ENCODE measurements around the gene FAM186B. TPM values are rescaled to one million over a fixed set of nuclear protein-coding genes. Genes with fewer than 3 reads are reported as not detected.
A peak's percentile ranks its signal among the peaks of the same experiment; 100 is the strongest.
"Not testable (repeated sequence)": the region's sequence is repeated elsewhere in the genome, so short reads cannot be mapped to it uniquely, and the experiment has no call there.

Gene FAM186B, protein sequence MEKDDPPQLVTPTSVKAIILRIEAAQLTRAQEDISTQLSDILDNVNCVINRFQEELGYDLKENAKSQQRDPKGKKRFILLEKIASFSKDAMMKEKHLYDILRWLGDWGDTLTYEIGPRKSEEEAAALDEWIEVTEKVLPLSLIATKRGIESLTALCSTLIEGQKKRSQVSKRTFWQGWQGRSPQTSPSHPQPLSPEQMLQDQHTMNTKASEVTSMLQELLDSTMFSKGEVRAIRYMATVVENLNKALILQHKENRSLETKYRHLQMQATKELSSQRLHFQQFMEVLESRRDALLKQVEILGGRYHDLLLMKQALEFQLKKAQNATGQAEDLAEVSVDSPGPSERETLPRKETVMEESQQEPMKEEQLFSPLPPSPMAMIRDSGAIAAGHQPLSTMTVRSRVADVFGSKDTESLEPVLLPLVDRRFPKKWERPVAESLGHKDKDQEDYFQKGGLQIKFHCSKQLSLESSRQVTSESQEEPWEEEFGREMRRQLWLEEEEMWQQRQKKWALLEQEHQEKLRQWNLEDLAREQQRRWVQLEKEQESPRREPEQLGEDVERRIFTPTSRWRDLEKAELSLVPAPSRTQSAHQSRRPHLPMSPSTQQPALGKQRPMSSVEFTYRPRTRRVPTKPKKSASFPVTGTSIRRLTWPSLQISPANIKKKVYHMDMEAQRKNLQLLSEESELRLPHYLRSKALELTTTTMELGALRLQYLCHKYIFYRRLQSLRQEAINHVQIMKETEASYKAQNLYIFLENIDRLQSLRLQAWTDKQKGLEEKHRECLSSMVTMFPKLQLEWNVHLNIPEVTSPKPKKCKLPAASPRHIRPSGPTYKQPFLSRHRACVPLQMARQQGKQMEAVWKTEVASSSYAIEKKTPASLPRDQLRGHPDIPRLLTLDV
- polyA plus RNA-seq (ENCODE audit: insufficient read length in 4 of 4), result 1 to 10 TPM in 2 of 4 donors, under 1 TPM in 2; 0.47 to 3.8 (median 2.1) TPM

DNA sequence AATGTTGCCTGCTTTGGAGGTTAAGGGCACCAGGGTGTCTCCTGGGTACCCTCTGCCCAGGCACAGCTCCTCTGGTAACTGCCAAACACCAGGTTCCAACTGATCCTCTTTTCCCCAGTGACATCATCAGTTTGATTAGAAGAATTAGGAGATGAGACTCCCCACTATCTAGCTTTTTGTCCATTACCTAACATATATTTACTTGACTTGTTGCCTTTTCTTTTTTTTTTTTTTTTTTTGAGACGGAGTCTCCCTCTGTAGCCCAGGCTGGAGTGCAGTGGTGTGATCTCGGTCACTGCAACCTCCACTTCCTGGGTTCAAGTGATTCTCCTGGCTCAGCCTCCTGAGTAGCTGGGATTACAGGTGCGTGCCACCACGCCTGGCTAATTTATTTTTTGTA lies at the start of gene FAM186B:
FAM186B (minus strand) TSS at position 101 of the 400 bp plus-strand sequence. CDS start 162 bp downstream, outside the sequence.
- not testable (repeated sequence) for DNase-seq (ENCODE audit: low read depth in 4 of 4, low spot score in 2 of 4)

DNA sequence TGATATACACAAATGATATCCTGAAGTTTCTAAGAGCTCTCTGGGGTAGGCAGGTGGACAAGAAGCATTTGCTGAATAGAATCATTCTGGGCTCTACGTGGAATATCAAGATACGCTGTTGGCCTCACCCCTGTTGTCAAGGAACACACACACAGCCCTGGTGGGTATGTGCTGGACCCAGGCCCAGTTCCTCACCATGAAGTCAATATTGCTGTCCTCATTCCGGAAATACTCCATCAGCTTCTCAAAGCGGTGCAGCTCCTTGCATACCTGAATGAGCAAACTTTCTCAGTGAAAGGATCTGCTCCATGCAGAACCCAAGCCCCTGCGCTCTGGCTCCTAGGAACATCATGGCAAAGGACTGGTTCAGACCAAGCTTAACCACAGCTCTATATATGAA lies 49.3 kb upstream of the FAM186B start:
- no peak for DNase-seq (ENCODE audit: low read depth in 4 of 4, low spot score in 2 of 4)

GRCh38 chr12:49652921-49653520 lies 47.6 kb upstream of the FAM186B start:
- DNase-seq (ENCODE audit: low read depth in 4 of 4, low spot score in 2 of 4), result no peak

DNA sequence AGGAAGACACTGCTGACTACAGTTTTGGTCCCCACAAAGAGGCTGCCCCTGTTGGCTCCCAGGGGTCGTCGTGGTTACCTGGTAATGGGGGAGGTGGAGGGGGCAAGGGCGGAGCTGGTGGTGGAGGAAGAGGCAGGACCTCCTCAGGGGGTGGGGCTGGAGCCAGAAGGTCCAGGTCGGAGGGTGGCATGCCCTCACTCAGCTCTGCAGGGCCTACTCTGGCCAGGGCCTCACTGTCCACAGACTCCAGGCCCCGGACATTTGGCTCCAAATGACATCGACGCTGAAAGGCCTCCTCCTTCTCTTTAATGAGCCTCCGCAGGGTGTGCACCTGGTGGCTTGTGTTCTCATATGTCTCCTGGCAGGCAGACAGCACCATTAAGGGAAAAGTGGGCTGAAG lies 46.4 kb upstream of the FAM186B start:
- no peak for DNase-seq (ENCODE audit: low read depth in 4 of 4, low spot score in 2 of 4)

DNA sequence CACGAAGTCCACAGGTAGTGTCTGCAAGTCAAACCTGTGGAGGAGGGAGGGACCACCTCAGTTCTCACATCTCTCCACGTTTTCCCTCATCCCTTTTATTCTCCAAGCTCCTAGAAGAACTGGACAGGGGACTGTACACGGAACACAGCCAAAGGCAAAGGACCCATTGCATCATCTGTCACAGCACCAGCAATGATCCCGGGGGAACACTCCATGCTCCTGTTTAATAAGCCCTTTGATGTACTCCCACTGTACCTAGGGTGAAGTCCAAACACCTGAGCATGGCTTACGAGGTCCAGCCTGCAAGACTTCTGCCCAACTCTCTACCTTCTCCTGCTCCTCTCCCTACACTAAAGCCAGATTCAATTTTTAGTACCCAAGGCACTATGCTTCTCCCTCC lies 44.5 kb upstream of the FAM186B start:
- DNase-seq (ENCODE audit: low read depth in 4 of 4, low spot score in 2 of 4), result no peak

- DNase-seq (ENCODE audit: low read depth in 4 of 4, low spot score in 2 of 4), result no peak
Measured at GRCh38 chr12:49649445-49649844, 44.0 kb upstream of the FAM186B start.

- no peak for DNase-seq (ENCODE audit: low read depth in 4 of 4, low spot score in 2 of 4)
Measured at GRCh38 chr12:49648712-49649003, 43.2 kb upstream of the FAM186B start.

GRCh38 chr12:49647827-49648711 lies 42.6 kb upstream of the FAM186B start:
- DNase-seq (ENCODE audit: low read depth in 4 of 4, low spot score in 2 of 4), result no peak

GRCh38 chr12:49646871-49647654 lies 41.6 kb upstream of the FAM186B start:
- no peak for DNase-seq (ENCODE audit: low read depth in 4 of 4, low spot score in 2 of 4)

DNA sequence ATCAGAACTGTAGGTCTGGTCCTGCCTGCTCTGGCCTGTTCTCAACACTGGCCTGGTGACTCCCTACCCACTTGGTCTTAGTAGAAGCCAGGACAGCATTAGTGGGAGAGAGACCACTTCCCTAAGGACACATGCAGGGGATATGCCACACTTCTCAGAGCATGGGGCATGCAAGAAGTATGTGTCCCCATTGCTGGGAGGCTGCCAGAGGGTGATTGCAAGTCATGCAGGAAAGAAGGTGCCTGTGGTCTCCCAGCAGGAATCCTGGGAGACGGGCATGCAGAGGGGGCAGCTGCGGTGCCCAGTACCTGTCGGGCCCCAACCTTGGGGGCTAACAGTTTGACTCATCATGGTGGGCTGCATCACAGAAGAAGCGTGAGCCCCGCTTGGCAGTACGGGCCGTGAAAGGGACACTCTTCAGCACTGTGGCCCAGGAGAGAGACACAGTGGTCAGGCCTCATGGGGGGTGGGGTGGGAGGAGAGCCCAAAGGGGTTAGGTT lies 40.9 kb upstream of the FAM186B start:
- DNase-seq (ENCODE audit: low read depth in 4 of 4, low spot score in 2 of 4), result no peak

- no peak for DNase-seq (ENCODE audit: low read depth in 4 of 4, low spot score in 2 of 4)
Measured at GRCh38 chr12:49645146-49646039, 40.0 kb upstream of the FAM186B start.

GRCh38 chr12:49644620-49644994 lies 39.2 kb upstream of the FAM186B start:
- DNase-seq (ENCODE audit: low read depth in 4 of 4, low spot score in 2 of 4), result peak in 2 of 4 donors; percentile 63 to 73

- no peak for DNase-seq (ENCODE audit: low read depth in 4 of 4, low spot score in 2 of 4)
Measured at GRCh38 chr12:49643961-49644619, 38.7 kb upstream of the FAM186B start.

DNA sequence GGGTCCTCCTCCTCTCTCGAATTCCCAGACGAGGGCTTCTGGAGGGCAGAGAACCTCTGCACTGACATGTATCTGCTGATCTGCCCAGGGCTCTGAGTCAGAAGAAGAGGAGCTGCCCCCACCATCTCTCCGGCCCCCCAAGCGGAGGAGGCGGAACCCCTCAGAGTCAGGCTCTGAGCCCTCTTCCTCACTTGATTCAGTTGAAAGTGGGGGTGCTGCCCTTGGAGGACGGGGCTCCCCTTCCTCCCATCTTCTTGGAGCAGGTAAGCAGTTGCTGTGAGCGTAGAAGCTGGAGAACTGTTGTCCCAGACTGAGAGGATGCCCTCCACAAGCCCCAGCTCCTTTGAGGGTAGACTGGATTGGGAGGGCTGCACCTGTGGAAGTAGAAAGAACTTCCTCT lies 37.7 kb upstream of the FAM186B start:
- no peak for DNase-seq (ENCODE audit: low read depth in 4 of 4, low spot score in 2 of 4)

GRCh38 chr12:49642370-49642802 lies 36.9 kb upstream of the FAM186B start:
- no peak for DNase-seq (ENCODE audit: low read depth in 4 of 4, low spot score in 2 of 4)

DNA sequence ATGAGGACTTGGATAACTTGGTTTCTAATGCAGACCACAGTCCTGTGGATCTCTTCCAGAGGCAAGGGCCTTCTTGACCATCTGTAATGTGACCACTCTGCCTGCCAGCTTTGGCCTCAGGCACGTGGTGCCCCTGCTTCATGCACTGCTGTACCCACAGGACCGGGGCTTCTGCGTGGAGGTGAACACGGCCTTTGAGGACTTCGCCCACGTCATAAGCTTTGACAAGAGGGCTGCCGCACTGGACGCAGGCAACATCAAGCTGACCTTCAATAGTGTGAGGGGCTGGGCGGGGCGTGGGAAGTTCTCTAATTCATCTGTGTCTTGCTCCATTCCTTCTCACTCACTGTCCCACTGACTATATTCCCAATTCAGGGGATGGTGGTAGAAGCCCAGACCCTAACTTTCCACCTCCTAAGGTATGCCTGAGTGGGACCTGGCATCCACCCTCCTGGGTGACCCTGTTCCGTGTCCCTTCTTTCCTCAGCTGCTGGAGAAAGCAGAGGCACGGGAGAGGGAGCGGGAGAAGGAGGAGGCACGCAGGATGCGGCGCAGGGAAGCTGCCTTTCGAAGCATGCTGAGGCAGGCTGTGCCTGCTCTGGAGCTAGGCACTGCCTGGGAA lies 36.4 kb upstream of the FAM186B start:
- DNase-seq (ENCODE audit: low read depth in 4 of 4, low spot score in 2 of 4), result no peak
